Activated CD4-positive, alpha-beta memory T cell treated with anti-CD3 and anti-CD28 coated beads, Interleukin-2, amount 10 ng/mL, durations not matched to agents 7 days and 5 days (primary cell): ENCODE data around the gene SH3RF3. TPM values are rescaled to one million over a fixed set of nuclear protein-coding genes. Genes with fewer than 3 reads are reported as not detected.

Experiments used
- CTCF ChIA-PET: fragments of 350-600 bp; sonication (Branson Sonifier 250); formaldehyde crosslinking; loops from one replicate; lab custom pipeline; 2021; ENCODE audit warnings: antibody characterized with exemption, inconsistent platforms; lab: Charles Lee
- POLR2A ChIA-PET: fragments of 350-600 bp; sonication (Branson Sonifier 250); formaldehyde crosslinking; loops from one replicate; lab custom pipeline; 2021; ENCODE audit warnings: antibody characterized with exemption; lab: Charles Lee
- DNase-seq: peaks from one replicate; pipeline ENCODE4 v3.0.0-alpha.2; 2020
- H3K27ac Mint-ChIP-seq: one replicate; pipeline ENCODE4 v1.8.0; 2021; ENCODE audit warnings: mild to moderate bottlenecking, mixed read lengths
- H3K27me3 Mint-ChIP-seq: one replicate; pipeline ENCODE4 v1.8.0; 2021; ENCODE audit warnings: mixed read lengths
- H3K36me3 Mint-ChIP-seq: one replicate; pipeline ENCODE4 v1.8.0; 2021; ENCODE audit warnings: low read depth, mixed read lengths
- H3K4me1 Mint-ChIP-seq: one replicate; pipeline ENCODE4 v1.8.0; 2021; ENCODE audit warnings: mixed read lengths
- H3K4me3 Mint-ChIP-seq: one replicate; pipeline ENCODE4 v1.8.0; 2021; ENCODE audit warnings: mild to moderate bottlenecking, mixed read lengths
- H3K9me3 Mint-ChIP-seq: one replicate; pipeline ENCODE4 v1.8.0; 2021; ENCODE audit warnings: mixed read lengths
- total RNA-seq, 2 experiments: library from RNA; stranded (reverse); gene quantifications; one replicate each; pipeline ENCODE4 v1.2.3, GENCODE V29; 2021

SH3RF3 gene
- total RNA-seq, 2 experiments from 2014 or later = 0.23 to 0.45 TPM

DNA sequence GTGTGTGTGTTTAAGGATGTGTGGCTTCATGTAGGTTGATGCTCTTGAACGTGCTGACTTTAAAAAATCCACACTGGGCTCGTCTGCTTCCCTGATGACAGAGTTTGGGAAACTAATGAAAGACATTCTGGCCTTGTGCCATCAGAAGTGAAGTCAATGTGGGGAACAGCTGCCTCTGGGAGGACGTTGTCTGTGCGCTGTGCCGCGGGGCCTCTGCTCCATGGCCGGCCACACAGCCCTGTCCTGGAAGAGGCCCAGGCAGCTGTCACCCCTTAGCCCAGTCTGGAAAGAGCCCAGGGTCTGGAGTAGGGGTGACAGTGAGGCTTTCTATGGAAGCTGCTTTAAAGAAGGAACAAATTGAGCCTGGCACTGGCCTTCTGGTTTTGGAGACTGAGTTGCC is 155.8 kb downstream of the SH3RF3 start:
- Mint-ChIP-seq H3K36me3 (no peaks in the 10 kb centered on the region), H3K4me3 (no peak overlapping the region), H3K27ac (no peak overlapping the region), H3K27me3 (peaks cover 31% of the 10 kb centered on the region), H3K4me1 (no peaks in the 10 kb centered on the region), H3K9me3 (no peaks in the 10 kb centered on the region)
- CTCF ChIA-PET = no interaction called here
- no peak for DNase-seq
- POLR2A ChIA-PET = no interaction called here

DNA sequence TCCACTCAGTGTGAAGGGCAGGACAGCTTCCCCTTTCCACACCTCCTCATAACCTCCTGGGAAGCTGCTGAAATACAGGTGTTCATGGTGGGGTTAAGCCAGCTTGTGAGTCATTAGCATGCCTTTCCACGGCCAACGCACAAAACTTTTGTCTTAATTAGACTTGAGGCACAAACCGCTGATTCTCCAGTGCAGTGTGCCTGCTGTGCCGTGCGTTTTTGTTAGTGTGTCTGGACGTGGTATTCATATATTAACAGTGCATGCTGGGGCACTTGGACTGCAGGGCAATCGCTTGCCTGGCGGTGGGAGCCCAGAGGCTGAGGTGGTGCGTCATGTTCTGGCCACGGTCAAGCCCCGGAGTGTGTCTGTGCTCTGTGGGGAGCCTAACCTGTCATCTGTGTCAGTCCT is 156.2 kb downstream of the SH3RF3 start:
- Mint-ChIP-seq H3K27ac (no peak overlapping the region), H3K36me3 (no peaks in the 10 kb centered on the region), H3K9me3 (no peaks in the 10 kb centered on the region), H3K27me3 (peaks cover 35% of the 10 kb centered on the region), H3K4me3 (no peak overlapping the region), H3K4me1 (no peaks in the 10 kb centered on the region)
- CTCF ChIA-PET = no interaction called here
- POLR2A ChIA-PET = no interaction called here
- DNase-seq = no peak

DNA sequence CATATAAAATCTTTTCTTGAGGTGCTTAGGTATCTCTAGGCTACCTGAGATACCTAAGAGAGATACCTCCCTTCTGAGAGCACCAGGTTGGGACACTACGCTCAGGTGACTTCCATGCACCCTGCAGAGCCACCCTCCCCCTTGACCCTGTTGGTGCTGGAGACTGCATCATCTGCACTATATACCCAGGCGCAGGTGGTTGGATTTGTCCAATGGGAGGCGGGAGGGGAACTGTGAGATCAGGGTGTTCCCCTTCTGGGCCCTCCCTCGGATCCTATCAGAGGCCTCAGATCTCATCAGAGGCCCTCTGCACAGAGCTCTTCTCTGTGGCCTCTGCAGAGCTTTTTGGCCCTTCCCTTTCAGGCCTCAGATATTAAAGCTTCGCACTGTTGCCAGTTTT is 158.4 kb downstream of the SH3RF3 start:
- Mint-ChIP-seq H3K27me3 (peaks cover 40% of the 10 kb centered on the region), H3K4me1 (no peaks in the 10 kb centered on the region), H3K36me3 (no peaks in the 10 kb centered on the region), H3K27ac (no peak overlapping the region), H3K4me3 (no peak overlapping the region), H3K9me3 (no peaks in the 10 kb centered on the region)
- DNase-seq = no peak
- ChIA-PET POLR2A (no interaction called here), CTCF (no interaction called here)

GRCh38 chr2:109287838-109288237 is 158.8 kb downstream of the SH3RF3 start:
- CTCF ChIA-PET = no interaction called here
- no peaks in the 10 kb centered on the region for H3K36me3 Mint-ChIP-seq
- H3K4me3 Mint-ChIP-seq = no peak overlapping the region
- peaks cover 43% of the 10 kb centered on the region for H3K27me3 Mint-ChIP-seq
- no peaks in the 10 kb centered on the region for H3K9me3 Mint-ChIP-seq
- no peak overlapping the region for H3K27ac Mint-ChIP-seq
- no peaks in the 10 kb centered on the region for H3K4me1 Mint-ChIP-seq
- POLR2A ChIA-PET = no interaction called here
- no peak for DNase-seq

- CTCF ChIA-PET = no interaction called here
- Mint-ChIP-seq H3K27ac (no peak overlapping the region), H3K9me3 (no peaks in the 10 kb centered on the region), H3K36me3 (no peaks in the 10 kb centered on the region), H3K4me1 (no peaks in the 10 kb centered on the region), H3K27me3 (peaks cover 45% of the 10 kb centered on the region), H3K4me3 (no peak overlapping the region)
- no peak for DNase-seq
- POLR2A ChIA-PET = no interaction called here
Measured at GRCh38 chr2:109288544-109289368, 159.8 kb downstream of the SH3RF3 start.

- Mint-ChIP-seq H3K4me1 (peaks cover 2% of the 10 kb centered on the region), H3K27me3 (peaks cover 43% of the 10 kb centered on the region), H3K27ac (no peak overlapping the region), H3K36me3 (no peaks in the 10 kb centered on the region), H3K9me3 (no peaks in the 10 kb centered on the region), H3K4me3 (no peak overlapping the region)
- ChIA-PET CTCF (interaction anchor here (1.3 kb wide), 1 partner anchor 221 kb away, joined by 4 read pairs; no protein-coding TSS in a partner anchor), POLR2A (no interaction called here)
- no peak for DNase-seq
Measured at GRCh38 chr2:109289504-109290222, 160.7 kb downstream of the SH3RF3 start.

DNA sequence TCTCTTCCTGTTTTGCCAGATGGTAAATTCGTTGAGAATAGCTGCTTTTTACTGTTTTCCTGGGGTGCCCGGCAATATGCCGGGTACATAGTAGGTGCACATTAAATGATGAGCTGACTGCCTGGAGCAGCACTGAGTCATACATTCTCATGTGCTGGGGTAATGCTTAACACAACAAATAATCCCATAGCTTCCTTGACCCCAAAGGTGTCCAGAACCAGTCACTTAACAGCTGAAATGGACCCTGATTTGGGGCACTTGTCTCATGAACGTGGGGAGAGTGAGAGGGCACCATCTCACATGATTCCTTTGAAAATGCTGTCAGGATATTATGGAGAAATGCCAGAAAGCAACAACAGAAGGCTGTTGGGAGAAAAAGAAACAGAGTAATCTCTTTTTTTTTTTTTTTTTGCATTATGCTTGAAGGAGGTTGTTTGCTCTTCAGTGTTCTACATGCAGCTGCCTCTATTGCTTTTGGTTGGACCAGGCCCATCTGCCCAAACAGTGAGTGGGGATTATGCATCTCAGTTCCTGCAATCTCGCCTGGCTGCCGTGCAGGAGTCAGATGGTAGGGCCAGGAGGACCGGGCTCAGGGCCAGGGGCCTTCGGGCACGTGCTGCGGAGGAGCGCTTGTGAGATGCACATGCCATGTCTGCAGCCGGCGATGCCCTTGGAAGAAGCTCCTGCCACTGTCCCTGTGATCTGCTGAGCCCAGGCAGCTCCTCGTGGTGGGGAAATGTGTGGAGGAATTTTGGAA is 162.1 kb downstream of the SH3RF3 start:
- no peak for DNase-seq
- ChIA-PET POLR2A (no interaction called here), CTCF (interaction anchor here (0.7 to 1.3 kb wide), 3 partner anchors 63 to 219 kb away, joined by 3 to 4 read pairs (median 3); no protein-coding TSS in a partner anchor)
- Mint-ChIP-seq H3K4me3 (no peak overlapping the region), H3K9me3 (no peaks in the 10 kb centered on the region), H3K27ac (no peak overlapping the region), H3K27me3 (peaks cover 33% of the 10 kb centered on the region), H3K36me3 (no peaks in the 10 kb centered on the region), H3K4me1 (peaks cover 7% of the 10 kb centered on the region)

DNA sequence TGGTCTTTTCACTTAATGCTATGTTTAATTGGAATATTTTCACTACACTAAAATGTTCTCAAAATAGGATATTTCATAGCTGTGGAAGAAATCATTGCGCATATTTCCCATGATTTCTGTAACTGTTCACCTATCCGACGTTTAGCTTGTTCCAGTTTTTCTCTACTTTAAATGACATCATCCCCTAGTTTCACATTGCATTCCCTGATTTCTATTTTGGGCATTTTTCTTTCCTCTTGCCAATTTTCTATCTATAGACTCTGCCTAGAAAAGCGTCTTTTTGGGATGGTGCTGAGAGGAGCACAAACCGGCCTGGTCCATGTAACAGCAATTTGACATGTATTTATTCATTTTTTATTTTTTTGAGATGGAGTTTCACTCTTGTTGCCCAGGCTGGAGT is 163.4 kb downstream of the SH3RF3 start:
- ChIA-PET POLR2A (no interaction called here), CTCF (no interaction called here)
- no peak for DNase-seq
- H3K27ac Mint-ChIP-seq = no peak overlapping the region
- H3K4me1 Mint-ChIP-seq = peaks cover 7% of the 10 kb centered on the region
- peaks cover 33% of the 10 kb centered on the region for H3K27me3 Mint-ChIP-seq
- H3K9me3 Mint-ChIP-seq = no peaks in the 10 kb centered on the region
- no peaks in the 10 kb centered on the region for H3K36me3 Mint-ChIP-seq
- H3K4me3 Mint-ChIP-seq = no peak overlapping the region

DNA sequence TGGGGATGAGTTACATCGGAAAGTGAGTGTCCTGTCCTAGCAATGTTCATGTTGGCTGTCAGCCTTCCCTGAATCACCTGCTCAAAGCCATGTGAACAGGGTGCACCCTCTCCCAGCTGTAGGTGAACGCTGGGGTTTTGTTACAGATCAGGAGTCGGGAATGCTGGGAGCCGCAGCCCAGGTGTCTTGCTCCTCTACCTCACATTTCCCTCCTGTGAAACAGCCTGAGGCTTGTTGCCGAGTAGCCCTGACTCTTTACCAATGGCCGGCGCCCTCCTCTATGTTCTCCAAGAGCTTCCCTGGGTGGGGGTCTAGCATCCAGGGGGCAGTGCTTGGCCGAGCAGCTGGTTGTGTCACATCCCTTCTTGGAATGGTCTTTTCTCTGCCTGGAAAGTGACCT is 164.7 kb downstream of the SH3RF3 start:
- Mint-ChIP-seq H3K9me3 (no peaks in the 10 kb centered on the region), H3K27me3 (peaks cover 27% of the 10 kb centered on the region), H3K27ac (no peak overlapping the region), H3K36me3 (no peaks in the 10 kb centered on the region), H3K4me1 (peaks cover 7% of the 10 kb centered on the region), H3K4me3 (no peak overlapping the region)
- CTCF ChIA-PET = no interaction called here
- DNase-seq = no peak
- POLR2A ChIA-PET = no interaction called here

DNA sequence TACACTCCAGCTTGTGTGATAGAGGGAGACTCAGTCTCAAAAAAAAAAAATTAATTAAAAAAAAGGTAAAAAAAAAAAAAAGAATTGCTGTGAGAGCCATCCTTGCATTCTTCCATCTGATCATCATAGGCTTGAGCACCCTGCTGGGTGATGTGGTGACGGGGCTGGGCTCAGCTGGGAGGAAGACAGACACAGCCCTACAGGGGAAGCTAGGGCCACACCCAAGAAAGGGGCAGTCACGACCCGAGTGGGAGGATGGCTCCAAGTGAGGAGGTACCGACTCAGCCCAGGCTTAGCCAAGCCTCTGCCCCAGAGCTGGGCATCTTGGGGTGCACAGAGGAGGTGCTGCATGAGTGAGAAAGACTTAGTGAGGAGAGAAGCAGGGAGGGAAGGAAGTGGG is 165.5 kb downstream of the SH3RF3 start:
- Mint-ChIP-seq H3K27ac (no peak overlapping the region), H3K4me1 (peaks cover 7% of the 10 kb centered on the region), H3K27me3 (peaks cover 25% of the 10 kb centered on the region), H3K9me3 (no peaks in the 10 kb centered on the region), H3K4me3 (no peak overlapping the region), H3K36me3 (no peaks in the 10 kb centered on the region)
- CTCF ChIA-PET = no interaction called here
- POLR2A ChIA-PET = no interaction called here
- DNase-seq = no peak

- POLR2A ChIA-PET = no interaction called here
- Mint-ChIP-seq H3K9me3 (no peaks in the 10 kb centered on the region), H3K36me3 (no peaks in the 10 kb centered on the region), H3K4me3 (no peak overlapping the region), H3K27ac (no peak overlapping the region), H3K27me3 (peaks cover 20% of the 10 kb centered on the region), H3K4me1 (peaks cover 8% of the 10 kb centered on the region)
- DNase-seq = no peak
- CTCF ChIA-PET = no interaction called here
Measured at GRCh38 chr2:109295070-109295780, 166.2 kb downstream of the SH3RF3 start.

GRCh38 chr2:109295781-109296117 is 166.7 kb downstream of the SH3RF3 start:
- Mint-ChIP-seq H3K27me3 (peaks cover 16% of the 10 kb centered on the region), H3K4me3 (no peak overlapping the region)

More at GRCh38 chr2:109295781-109296117, 166.7 kb downstream of the SH3RF3 start:
- Mint-ChIP-seq H3K27ac (no peak overlapping the region), H3K36me3 (no peaks in the 10 kb centered on the region), H3K9me3 (no peaks in the 10 kb centered on the region), H3K4me1 (peaks cover 8% of the 10 kb centered on the region)
- no peak for DNase-seq
- ChIA-PET POLR2A (no interaction called here), CTCF (no interaction called here)
